ENCODE measurements around the gene SDK1. TPM values are rescaled to one million over a fixed set of nuclear protein-coding genes. Genes with fewer than 3 reads are reported as not detected.
"Not testable (repeated sequence)": the region's sequence is repeated elsewhere in the genome, so short reads cannot be mapped to it uniquely, and the experiment has no call there.

The SDK1 gene
- total and polyA plus RNA-seq, 8 donors: 1.6 to 11.2 (median 6.6) TPM

GRCh38 chr7:3575753-3576531, 274.9 kb downstream of the SDK1 start:
- no peak for TF ChIP-seq EP300 (IDR thresholded peaks at IDR 0.05)
- TF ChIP-seq POLR2AphosphoS5 (IDR thresholded peaks at IDR 0.05): peak in 1 of 3 donors; percentile 19
- Histone ChIP-seq H3K4me3 (no peak overlapping the region), H3K27ac (no peak overlapping the region), H3K27me3 (no peaks in the 10 kb centered on the region), H3K9me3 (peaks cover 0 to 22% (median 3%) of the 10 kb centered on the region in 4 donors), H3K36me3 (no peaks in the 10 kb centered on the region), H3K4me1 (no peaks in the 10 kb centered on the region)
- DNase-seq: peak; percentile 43 to 74
- intact Hi-C loops (cut with DNase I; ENCODE audit: low total_unique reads): no loop called here
- WGBS, 5 donors: 47 to 73% (median 59%) methylated on average over 7 of the region's 7 CpGs

- H3K4me3 ChIP-seq: no peak overlapping the region
- H3K9me3 ChIP-seq: peaks cover 0 to 22% (median 3%) of the 10 kb centered on the region in 4 donors
- TF ChIP-seq EP300 (IDR thresholded peaks at IDR 0.05) (no peak), CTCF (IDR thresholded peaks at IDR 0.05) (no peak), POLR2A (IDR thresholded peaks at IDR 0.05) (no peak), POLR2AphosphoS5 (IDR thresholded peaks at IDR 0.05) (no peak)
- 84 to 89% (median 89%) methylated on average over 6 of the region's 6 CpGs for WGBS, 5 donors
- no peak overlapping the region for H3K27ac ChIP-seq
- no peak for DNase-seq
- H3K4me1 ChIP-seq: peaks cover 0 to 8% (median 4%) of the 10 kb centered on the region in 4 donors
- no peaks in the 10 kb centered on the region for H3K36me3 ChIP-seq
- intact Hi-C loops (cut with DNase I; ENCODE audit: low total_unique reads): no loop called here
- no peaks in the 10 kb centered on the region for H3K27me3 ChIP-seq
Observed at GRCh38 chr7:3578399-3578798, 277.3 kb downstream of the SDK1 start.

- no peak overlapping the region for H3K4me3 ChIP-seq
- peaks cover 0 to 22% (median 3%) of the 10 kb centered on the region in 4 donors for H3K9me3 ChIP-seq
- DNase-seq: no peak
- no peaks in the 10 kb centered on the region for H3K36me3 ChIP-seq
- H3K4me1 ChIP-seq: peaks cover 0 to 16% (median 6%) of the 10 kb centered on the region in 4 donors
- intact Hi-C loops (cut with DNase I; ENCODE audit: low total_unique reads): no loop called here
- no peaks in the 10 kb centered on the region for H3K27me3 ChIP-seq
- H3K27ac ChIP-seq: no peak overlapping the region
- WGBS, 5 donors: 62 to 92% (median 74%) methylated on average over 1 of the region's 1 CpG
- TF ChIP-seq EP300 (IDR thresholded peaks at IDR 0.05) (no peak), POLR2A (IDR thresholded peaks at IDR 0.05) (no peak), POLR2AphosphoS5 (IDR thresholded peaks at IDR 0.05) (no peak), CTCF (IDR thresholded peaks at IDR 0.05) (no peak)
Observed at GRCh38 chr7:3579638-3580219, 278.7 kb downstream of the SDK1 start.

- H3K36me3 ChIP-seq; intact Hi-C loops (cut with DNase I; ENCODE audit: low total_unique reads); H3K27me3 ChIP-seq; DNase-seq; H3K27ac ChIP-seq; H3K4me3 ChIP-seq: not testable (repeated sequence)
- H3K9me3 ChIP-seq: peaks cover 0 to 18% (median 3%) of the 10 kb centered on the region in 4 donors
- H3K4me1 ChIP-seq: peaks cover 0 to 16% (median 6%) of the 10 kb centered on the region in 4 donors
Observed at GRCh38 chr7:3582145-3582544, 281.1 kb downstream of the SDK1 start.

GRCh38 chr7:3585826-3586225, 284.8 kb downstream of the SDK1 start:
- H3K4me3 ChIP-seq: no peak overlapping the region
- no peak for TF ChIP-seq CTCF (IDR thresholded peaks at IDR 0.05)
- H3K36me3 ChIP-seq: no peaks in the 10 kb centered on the region
- no peaks in the 10 kb centered on the region for H3K9me3 ChIP-seq
- DNase-seq: no peak
- WGBS, 5 donors: 79 to 92% (median 87%) methylated on average over 4 of the region's 4 CpGs
- H3K27me3 ChIP-seq: no peaks in the 10 kb centered on the region
- peaks cover 0 to 16% (median 6%) of the 10 kb centered on the region in 4 donors for H3K4me1 ChIP-seq
- intact Hi-C loops (cut with DNase I; ENCODE audit: low total_unique reads): no loop called here
- H3K27ac ChIP-seq: no peak overlapping the region
